Ovary (tissue), 3 donors: ENCODE measurements around the gene CNOT3.

Experiments
- CTCF ChIP-seq, 3 donors: fragments of 450-650 bp in 2 of 3; fragments of 200-600 bp in 1 of 3; IDR thresholded peaks; one replicate each; pipeline versions ENCODE4 v1.5.1 to v1.8.0; 2016 to 2022; ENCODE audit warnings: antibody characterized with exemption in 3 of 3, mild to moderate bottlenecking in 1 of 3
- POLR2A ChIP-seq: fragments of 450-650 bp; IDR thresholded peaks from one replicate; pipeline ENCODE4 v1.6.1; 2017; ENCODE audit warnings: antibody characterized with exemption, mild to moderate bottlenecking, moderate library complexity
- donor health status: DM: no; HTN: no; CAD: no.

GRCh38 chr19:54133957-54134590 lies 3.5 kb upstream of the CNOT3 start:
- no peak for TF ChIP-seq CTCF (IDR thresholded peaks at IDR 0.05)
- no peak for TF ChIP-seq POLR2A
